WI38 (cell line): ENCODE results near the gene SLC25A39.
A peak's percentile ranks its signal among the peaks of the same experiment; 100 is the strongest.

Source experiments
- H3K4me3 ChIP-seq: 2 replicates; pipeline ENCODE4 v1.5.1; 2011; ENCODE audit warnings: low read depth, mild to moderate bottlenecking, control low read depth, low read length
- TF ChIP-seq, protein P1 (sequence below): IDR thresholded peaks from 2 replicates; pipeline ENCODE4 v1.5.1; 2012; ENCODE audit warnings: low read depth, mild to moderate bottlenecking, control low read depth, low read length

The SLC25A39 gene

GRCh38 chr17:44320066-44320465, 4.6 kb downstream of the SLC25A39 start:
- no peak overlapping the region for H3K4me3 ChIP-seq
- TF ChIP-seq, protein P1, sequence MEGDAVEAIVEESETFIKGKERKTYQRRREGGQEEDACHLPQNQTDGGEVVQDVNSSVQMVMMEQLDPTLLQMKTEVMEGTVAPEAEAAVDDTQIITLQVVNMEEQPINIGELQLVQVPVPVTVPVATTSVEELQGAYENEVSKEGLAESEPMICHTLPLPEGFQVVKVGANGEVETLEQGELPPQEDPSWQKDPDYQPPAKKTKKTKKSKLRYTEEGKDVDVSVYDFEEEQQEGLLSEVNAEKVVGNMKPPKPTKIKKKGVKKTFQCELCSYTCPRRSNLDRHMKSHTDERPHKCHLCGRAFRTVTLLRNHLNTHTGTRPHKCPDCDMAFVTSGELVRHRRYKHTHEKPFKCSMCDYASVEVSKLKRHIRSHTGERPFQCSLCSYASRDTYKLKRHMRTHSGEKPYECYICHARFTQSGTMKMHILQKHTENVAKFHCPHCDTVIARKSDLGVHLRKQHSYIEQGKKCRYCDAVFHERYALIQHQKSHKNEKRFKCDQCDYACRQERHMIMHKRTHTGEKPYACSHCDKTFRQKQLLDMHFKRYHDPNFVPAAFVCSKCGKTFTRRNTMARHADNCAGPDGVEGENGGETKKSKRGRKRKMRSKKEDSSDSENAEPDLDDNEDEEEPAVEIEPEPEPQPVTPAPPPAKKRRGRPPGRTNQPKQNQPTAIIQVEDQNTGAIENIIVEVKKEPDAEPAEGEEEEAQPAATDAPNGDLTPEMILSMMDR = no peak

GRCh38 chr17:44318077-44318892, 6.3 kb downstream of the SLC25A39 start:
- TF ChIP-seq, protein P1 = no peak
- H3K4me3 ChIP-seq = no peak overlapping the region

GRCh38 chr17:44317545-44317944, 7.1 kb downstream of the SLC25A39 start:
- H3K4me3 ChIP-seq = no peak overlapping the region
- TF ChIP-seq, protein P1 = no peak

DNA sequence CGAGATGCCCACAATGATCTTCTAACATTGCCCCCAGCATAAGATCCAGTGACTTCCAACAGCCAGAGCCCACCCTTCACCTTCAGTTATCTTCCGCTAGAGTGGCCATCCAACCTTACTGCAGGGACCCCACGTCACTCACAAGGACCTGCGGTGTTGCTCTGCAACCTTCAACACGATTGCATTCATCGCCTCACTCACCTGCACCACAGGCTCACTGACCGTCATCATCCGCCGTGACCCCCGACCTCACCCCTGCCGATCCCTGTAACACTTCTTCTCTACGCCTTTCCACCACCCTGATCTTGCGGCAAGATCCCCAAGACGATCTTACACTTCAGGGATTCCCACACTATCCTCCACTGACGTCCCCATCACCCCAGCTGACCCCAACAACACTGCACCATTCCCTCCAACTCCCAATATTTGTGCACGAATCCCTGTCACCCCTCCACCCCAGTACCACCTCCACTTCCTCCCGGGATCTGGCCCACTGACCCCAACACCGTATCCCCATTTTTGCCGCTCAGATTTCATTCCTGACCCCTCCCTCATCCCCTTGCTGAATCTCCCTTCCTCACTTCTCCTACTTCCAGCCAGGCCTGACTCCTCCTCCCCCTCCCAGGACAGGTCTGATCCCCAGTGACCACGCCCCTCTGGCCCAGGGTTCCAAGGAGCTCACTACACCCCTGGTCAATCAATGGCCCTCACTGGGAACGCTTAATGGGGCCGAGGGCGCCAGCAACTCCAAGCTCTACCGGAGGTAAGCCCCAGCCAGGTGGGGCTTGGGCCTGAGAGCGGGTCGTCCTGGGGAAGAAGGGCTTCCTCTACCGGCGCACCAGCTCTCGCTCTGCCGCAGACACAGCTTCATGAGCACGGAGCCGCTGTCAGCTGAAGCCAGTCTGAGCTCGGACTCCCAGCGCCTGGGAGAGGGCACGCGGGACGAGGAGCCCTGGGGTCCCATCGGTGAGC, 8.6 kb downstream of the SLC25A39 start:
- H3K4me3 ChIP-seq = no peak overlapping the region
- TF ChIP-seq, protein P1 = no peak

DNA sequence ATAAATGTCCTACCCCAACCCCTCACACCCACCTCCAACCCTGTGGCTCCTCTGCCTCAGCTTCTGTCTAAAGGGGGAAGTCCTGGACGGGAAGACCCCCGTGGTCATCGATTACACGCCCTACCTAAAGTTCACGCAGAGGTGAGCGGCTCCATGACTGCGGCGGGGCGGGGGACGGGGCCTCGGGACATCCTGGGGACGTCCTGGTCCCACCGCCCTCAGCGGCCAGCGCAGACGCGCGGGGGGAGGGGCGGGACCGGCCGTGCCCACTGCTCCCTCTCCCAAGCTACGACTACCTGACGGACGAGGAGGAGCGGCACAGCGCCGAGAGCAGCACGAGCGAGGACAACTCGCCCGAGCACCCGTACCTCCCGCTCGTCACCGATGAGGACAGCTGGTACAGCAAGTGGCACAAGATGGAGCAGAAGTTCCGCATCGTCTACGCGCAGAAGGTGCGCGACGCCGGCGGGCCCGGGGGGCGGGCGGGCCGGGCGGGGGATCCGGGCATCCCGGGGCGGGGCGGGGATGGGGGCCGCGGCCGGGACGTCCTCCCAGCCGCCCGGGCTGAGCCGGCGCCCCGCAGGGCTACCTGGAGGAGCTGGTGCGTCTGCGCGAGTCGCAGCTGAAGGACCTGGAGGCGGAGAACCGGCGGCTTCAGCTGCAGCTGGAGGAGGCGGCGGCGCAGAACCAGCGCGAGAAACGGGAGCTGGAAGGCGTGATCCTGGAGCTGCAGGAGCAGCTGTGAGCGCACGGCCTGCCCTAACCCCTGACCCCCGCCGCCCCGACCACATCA, 9.6 kb downstream of the SLC25A39 start:
- peak overlapping the region; percentile 12; the same call in 1 of the 2 replicates for H3K4me3 ChIP-seq
- TF ChIP-seq, protein P1 = no peak

- H3K4me3 ChIP-seq = no peak overlapping the region
- TF ChIP-seq, protein P1 = no peak
Observed at GRCh38 chr17:44314524-44314868, 10.1 kb downstream of the SLC25A39 start.
